ENCODE results near the gene LBX1.
A peak's percentile ranks its signal among the peaks of the same experiment; 100 is the strongest.

Gene LBX1

DNA sequence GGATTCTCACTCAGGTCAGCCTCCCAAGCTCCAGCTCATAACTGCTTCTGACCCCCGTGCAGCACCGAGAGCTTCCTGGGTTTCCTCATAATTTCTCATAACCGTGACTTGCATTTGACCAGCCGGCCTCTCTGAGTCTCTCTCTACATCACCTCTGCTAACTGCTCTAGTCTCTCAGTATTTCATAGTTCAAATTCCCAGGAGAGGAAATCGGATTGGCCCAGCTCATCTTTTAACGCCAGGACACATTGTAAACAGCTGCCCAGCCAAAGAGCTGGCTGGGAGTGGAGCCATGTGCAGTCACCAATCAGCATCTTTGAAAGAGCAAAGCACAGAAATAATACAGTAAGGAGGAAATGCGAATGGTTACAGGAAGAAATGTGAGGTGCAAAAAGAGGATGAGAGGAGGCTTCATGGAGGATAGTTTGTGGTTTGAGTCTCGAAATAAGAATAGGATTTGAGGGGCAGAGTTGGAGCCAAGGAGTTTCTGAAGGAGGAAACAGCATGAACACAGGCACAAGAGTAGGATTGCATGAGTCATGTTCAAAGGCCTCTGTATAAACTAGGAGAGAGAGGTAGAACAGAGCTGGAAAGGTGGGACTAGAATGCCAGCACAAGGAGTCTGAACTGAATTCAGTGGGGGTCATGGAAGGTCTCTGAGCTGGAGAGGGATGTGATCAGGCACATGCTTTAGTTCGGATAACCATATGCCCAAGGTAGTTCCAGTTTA lies 15.2 kb upstream of the LBX1 start:
- peak; percentile 33 for DNase-seq (ENCODE audit: low read depth)

DNA sequence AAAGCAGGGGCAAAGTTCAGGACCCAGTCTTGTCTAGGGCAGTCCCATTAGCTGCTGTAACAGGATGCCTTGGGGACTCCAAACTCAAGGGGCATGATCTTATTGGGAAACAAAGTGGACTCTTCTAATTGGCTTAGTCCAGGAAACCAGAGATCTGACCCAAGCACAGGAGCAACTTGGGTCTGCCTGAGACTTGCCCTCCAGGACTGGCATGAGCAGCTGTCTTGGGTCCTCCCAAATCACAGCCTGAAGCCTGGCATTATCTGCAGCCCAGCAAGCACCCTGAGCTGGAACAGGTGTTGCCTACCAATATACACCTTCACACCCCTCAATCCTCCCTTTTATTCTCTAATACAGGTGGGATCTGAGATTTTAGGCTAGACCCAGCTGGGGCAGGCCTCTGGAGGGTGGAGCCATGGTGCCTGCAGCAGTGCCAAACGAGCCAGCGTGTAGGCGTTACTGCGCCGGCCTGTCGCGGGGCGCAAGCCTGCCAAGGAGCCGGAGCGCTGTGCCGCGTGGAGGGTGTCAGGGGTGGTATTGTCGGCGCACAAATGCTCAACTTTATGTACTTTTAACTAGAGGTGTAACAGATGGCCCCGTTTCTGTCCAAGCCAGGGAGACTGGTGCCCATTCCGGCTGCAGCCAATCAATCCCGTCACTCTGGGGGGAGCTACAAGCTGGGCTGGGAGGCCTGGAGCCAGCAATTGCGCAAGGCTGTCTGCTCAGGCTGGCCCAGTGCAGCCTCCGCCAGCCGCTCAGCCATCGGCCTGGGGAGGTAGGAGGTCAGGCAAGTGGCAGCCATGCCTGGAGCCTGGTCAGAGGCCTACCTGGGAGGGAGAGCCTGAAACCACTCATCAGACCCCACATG lies 12.8 kb upstream of the LBX1 start:
- no peak for DNase-seq (ENCODE audit: low read depth)

DNA sequence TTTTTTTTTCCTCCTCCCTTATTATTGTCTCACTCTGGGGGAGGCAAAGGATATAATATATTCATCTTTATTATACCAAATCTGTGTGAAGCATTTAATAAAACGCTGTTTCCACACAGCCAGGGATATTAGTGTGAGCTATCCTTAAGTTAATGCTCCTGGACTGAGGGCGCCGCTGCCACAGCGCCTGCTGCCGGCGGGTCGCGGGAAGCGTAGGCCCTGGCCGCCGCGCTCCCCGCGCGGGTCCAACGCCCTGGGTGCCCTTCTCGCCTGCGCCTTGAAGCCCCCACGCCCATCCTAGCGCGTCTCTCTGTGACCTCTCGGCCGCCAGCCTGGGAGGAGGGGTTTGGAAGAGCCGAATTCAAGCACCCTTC lies 9.5 kb upstream of the LBX1 start:
- DNase-seq (ENCODE audit: low read depth) = no peak

DNA sequence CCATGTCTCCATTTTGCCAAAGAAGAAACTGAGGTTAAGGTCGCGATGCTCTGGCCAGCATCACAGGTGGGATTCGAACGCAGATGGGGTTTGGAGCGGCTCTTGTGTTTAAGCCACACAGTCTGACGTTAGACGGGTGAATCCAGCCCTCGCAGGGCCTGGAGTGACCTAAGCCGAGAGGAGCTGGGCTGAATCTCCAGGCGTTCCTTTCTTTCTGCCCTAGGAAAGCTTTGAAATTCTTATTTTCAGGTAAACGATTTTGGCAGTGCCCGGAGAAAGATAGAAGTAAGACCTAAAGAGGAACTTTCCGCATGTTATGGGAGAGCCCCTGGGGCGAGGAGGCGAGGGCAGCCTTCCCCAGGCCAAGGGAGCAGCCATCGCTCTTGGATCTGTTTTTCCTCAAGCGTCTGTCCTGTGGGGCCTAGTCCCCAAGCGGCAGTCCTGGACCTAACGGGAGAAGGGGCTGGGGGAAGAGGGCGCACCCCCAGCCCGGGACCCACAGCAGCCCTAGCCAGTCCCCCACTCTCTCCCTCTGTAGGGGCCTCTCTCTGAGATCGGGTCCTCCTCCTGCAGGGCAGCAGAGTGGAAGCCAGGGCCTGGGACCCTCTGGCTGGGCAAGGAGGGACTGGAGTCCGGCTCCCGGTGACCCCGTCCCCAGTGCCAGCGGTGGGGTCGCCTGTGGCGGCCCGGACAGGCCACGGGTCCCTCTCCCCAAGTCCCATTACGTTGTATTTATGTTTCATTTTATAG lies 8.9 kb upstream of the LBX1 start:
- no peak for DNase-seq (ENCODE audit: low read depth)

DNA sequence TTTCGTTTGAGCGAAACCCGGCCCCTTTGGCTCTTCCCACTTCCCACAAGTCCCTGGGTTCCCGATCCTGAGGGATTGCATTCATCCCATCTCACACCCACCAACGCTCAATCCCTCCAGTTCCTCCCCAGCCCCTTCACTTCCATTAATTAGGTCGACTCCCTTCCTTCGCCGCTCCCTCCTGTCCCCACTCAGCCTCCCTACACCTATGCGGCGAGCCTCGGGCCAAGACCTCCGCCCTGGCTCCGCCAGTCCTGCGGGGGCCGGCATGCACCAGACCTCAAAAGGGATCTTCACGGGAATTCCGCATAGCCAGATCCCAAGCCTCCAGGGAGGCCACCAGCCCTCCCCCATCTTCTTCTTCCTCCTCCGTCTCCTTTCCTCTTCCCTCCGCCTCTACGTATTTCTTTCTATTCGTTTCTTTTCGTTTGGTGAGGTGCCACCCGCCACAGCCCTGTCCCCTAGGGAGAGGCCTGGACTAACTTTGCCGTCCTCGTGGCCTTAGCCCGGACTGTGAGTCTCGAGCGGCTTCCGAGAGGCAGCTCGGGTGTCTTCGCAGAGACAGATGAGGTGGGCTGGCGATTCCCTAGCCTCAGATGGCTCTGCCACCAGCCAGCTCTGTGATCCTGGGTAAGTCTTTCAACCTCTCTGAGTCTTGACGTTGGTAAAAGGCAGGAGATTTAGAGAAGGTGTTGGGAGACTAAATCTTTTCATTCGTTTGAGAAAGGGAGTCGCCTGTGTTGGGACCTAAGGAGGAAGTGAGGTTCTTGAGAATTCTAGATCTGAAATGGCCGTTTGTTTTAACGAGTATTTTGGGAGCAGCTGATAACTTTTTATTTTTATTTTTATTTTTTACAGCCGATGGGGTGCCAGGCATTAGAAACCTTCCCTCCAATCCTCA lies 8.1 kb upstream of the LBX1 start:
- no peak for DNase-seq (ENCODE audit: low read depth)

DNA sequence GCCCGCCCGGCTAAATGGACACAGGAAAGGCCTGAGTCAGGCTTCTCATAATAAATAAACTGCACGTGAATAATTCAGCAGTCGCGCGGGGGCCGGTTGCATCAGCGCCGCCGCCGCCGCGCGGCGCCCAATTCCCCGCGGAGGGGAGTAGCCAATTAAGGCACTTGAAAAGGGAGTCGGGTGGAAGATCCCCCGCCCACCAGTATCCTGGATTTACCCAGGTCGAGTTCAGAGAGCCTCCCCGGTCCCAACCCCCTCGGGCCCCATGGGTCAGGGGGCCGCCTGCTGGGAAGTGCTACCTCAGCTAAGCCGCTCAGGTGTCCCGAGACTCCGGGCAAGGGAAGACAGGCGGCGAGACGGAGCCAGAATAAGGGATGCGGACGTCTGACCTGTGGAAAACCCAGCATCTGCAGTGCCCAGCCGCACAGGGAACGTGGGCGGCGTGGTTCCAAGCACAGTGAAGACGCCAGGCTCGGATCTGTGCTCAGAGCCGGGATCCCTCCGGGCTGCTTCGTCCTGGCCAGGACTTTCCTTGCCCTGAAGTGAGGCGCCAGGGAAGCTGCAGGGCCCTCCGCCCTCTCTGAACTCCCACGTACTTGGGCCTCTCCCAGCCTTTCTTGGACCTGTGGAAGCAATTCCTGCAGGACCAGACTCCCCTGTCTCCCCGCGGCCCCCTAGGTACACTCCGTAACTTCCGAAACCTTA lies 7.3 kb upstream of the LBX1 start:
- no peak for DNase-seq (ENCODE audit: low read depth)

DNA sequence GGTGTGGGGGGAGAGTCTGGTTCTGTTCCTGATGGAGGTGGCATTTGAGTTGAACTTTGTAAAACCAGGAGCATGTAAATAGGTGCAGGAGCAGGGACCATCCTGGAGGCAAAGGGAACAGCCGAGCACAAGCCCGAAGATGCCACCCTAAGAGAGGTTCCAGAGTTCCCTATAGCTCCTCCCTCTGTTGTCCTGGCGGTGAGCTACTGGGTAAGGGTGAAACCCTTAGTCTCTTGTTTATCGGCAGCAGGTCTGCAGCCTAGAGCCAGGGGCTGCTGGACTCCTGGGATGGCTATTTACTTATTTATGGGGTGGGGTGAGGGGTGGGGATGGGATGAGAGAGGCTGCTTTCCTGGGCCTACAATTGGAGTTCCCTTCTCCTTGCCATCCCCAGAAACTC lies 6.5 kb upstream of the LBX1 start:
- DNase-seq (ENCODE audit: low read depth) = no peak

DNA sequence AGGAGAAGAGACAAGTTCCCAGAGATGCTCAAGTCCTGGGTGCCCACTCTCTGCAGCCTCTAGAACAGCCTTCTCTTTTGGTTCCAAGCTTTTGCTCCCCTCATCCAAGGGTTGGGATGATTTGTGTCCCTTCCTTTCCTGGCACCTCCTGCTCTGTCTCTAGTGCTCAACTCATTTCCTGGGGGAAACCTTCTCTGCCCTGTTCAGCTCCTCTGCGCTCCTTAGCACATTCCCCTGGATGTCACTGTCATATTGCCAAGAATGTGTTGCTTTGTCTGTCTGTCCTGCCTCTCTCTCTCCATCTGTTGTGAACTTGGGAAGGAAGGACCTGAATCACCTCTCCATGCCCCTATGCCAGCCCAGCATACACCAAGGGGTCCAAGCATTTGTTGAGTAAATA lies 5.1 kb upstream of the LBX1 start:
- no peak for DNase-seq (ENCODE audit: low read depth)

DNA sequence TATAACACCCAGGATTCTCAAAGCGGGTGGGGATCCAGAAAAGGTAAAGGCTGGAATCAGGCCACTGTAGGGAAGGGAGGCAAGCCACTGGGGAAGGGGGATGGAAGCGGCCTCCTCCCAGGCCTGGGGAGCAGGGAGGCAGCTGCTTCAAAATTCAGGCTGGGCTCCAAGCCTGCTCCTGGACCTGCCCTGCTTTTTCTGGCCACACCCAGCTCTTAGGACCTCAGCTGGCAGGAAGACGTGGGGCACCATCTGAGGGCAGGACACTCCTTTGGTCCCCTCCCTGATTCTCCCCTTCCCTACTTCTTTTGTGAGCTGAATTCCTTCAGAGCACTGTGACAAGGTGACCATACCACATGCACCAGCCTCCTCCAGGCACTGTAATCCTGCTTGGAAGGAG lies 4.6 kb upstream of the LBX1 start:
- no peak for DNase-seq (ENCODE audit: low read depth)

DNA sequence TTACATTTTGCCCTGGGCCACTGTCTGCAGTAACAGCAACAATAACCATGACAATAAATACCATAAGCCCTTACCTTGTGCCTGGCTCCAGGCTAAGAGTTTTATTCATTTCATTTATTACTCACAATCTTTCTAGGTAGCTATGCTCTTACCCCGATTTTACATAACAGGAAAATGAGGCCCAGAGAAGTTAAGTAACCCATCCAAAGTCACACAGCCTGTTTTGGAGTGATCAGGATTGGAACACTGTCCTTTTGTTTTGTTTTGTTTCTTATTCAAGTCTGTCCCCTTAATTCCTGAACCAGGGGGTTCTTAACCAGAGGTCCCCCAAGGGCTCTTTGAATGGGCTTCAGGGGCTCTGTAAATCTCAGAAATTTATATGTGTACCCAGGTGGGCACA lies 4.2 kb upstream of the LBX1 start:
- no peak for DNase-seq (ENCODE audit: low read depth)

DNA sequence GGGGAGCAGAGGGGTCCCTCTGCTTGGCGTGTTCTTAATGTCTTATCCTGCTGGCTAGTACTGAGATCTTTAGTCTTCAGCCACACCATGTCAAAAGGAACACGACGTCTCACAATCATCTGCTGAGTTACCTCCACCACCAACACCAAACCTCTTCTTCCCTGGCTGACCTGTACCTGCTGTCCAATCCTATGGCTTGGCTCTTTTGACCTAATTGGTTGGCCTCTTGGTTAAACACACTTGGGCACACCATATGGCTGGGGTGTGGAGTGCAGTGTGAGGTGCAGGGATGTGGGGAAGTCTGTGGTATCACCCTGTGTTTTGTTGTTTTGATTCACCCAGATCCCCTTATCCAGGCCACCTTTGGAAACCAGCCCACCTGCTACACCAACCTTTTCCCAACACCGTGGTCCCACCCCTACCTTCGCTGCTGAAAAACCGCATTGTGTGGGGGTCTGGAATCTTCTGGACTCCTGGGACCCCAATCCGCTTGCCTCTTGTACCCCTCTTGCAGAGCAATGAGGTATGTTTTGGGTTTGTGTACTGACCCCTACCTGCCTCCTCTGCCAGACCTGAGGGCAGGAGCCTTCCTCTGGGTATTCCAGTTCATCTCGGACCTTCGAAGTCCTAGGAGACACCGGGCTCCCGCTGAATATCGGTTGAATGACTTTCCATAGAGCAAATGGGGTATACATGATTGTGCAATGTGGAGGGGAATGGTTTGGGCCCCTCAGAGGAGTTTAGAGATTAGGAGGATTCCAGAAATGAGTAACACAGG lies 2.8 kb upstream of the LBX1 start:
- DNase-seq (ENCODE audit: low read depth) = no peak

DNA sequence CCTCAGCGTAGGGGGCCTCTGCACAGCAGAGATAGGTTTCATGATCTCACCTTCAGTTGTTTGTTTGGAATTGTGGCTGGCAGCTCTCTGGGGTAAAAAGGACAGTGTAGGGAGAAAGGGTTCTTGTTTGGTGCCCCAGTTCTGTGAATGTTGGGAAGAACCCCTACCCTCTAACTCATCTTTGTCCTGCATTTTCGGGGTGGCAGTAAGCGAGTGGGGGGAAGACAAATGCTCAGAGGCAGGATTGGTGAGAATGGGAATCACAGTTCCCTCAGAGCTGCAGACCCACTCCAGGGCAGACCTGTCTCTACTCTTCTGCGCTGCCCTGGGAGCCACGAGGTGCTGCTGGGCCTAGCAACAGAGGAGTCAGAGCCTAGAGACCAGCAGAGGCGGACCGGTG lies 1.8 kb upstream of the LBX1 start:
- DNase-seq (ENCODE audit: low read depth) = no peak

DNA sequence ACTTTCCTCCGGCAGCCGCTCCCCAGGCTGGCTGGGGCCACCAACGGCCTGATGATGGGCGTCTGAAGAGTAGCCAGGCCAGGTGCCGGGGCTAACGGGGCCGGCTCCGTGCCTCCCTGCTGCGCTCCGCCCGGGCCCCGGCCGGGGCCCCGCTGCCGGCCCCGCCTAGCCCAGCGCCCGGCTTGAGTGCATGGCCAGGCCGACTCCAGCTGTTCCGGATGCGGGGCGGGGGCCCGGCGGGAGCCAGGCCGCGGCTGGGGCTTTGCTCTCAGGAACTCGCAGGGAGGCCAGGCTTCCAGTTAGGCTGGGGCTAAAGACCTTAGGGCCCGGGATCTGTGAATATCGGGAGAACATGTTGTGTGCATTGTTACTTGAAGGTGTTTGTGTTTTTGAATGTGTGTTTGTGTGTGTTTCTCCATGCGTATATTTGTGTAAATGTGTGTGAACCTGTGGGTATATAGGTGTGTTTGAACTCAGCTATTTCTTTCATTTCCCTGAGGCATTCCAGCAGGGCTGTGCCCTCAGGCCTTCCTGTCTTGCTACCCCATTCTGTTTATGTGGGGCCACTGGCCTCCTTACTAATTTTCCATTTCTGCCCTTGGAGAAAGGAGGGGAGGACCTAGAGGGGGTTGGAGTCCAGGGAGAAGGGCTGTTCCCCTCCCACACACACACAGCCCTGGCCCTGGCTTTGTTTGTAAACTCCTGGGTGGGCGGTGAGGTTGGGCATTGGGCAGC lies 1.1 kb upstream of the LBX1 start:
- no peak for DNase-seq (ENCODE audit: low read depth)

DNA sequence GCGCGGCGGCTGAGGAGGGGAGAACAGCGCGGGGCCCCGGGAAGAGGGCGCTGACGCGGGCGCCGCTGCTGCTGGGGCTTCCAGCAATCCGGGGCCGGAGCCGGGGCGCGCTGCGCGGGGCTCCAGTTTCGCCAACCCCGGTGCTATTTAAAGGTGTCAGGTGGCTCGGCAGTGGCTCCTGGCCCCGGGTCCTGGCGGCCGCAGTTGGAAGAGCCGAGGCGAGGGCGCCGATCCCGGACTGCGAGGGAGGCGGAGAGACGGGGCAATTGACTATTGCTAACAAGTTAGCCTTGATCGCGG lies 347 bp downstream of the LBX1 start:
- DNase-seq (ENCODE audit: low read depth) = no peak

DNA sequence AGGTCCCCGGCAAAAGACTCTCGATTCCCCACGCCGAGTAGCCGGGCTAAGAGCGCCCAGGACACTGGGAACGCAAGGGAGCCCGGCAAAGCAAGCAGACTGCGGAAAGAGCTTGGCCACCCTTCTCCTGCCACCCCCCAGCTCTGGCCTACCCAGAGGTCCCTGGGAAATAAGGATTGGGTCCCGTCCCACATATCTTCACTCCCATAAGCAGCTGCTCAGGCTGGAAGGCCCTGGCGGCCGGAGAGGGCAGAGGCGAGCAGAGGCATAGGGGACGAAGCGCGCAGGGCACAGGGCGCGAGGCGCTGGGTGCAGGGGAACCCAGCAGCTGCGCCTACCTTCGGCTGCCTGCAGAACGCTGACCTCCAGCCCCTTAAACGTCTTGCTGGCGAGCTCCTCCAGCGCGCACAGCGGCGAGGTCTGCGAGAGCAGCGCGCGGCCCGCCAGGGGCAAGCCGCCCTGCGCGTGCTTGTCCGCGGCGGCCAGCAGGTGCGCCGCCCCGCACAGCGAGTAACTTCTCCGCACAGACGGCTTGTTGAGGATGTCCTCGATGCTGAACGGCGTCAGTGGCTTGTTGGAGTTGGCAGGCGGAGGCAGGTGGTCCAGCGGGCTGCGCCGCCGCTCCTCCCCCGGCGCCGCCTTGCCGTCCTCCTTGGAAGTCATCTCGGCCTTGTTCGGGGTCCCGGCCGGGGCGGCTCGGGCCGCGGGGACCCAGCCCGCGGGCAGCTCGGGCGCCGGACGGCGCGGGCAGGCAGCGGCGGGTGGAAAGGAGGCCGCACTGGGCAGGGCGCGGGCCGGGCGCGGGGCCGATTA lies 904 bp downstream of the LBX1 start:
- DNase-seq (ENCODE audit: low read depth) = no peak

DNA sequence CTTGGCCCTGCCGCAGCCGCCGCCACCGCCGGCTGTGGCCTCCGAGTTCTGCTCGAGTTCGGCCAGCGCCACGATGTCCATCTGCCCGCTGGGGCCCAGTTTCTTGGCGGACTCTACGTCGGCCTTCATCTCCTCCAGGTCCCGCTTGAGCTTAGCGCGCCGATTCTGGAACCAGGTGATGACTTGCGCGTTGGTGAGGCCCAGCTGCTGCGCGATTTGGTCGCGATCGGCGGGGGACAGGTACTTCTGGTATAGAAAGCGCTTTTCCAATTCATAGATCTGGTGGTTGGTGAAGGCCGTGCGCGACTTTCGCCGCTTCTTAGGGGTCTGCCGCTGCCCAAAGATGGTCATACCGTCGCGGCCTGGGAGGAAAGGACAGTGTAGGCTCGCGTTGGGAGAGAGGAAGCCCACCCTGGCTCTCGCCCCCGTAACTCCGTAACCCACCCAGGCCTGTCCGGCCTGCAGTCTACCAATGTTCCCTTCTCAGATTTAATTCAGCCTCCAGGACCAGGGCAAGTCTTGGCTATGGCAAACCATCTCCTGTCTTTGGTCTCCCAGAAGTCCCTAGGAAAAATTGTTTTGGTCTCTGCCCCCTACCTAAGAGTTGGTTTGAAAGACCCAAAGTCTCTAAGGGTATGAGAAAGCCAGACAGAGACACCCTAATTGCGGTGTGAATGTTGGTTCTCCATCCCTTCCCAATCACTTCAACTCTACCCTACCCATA lies 1.7 kb downstream of the LBX1 start:
- no peak for DNase-seq (ENCODE audit: low read depth)

DNA sequence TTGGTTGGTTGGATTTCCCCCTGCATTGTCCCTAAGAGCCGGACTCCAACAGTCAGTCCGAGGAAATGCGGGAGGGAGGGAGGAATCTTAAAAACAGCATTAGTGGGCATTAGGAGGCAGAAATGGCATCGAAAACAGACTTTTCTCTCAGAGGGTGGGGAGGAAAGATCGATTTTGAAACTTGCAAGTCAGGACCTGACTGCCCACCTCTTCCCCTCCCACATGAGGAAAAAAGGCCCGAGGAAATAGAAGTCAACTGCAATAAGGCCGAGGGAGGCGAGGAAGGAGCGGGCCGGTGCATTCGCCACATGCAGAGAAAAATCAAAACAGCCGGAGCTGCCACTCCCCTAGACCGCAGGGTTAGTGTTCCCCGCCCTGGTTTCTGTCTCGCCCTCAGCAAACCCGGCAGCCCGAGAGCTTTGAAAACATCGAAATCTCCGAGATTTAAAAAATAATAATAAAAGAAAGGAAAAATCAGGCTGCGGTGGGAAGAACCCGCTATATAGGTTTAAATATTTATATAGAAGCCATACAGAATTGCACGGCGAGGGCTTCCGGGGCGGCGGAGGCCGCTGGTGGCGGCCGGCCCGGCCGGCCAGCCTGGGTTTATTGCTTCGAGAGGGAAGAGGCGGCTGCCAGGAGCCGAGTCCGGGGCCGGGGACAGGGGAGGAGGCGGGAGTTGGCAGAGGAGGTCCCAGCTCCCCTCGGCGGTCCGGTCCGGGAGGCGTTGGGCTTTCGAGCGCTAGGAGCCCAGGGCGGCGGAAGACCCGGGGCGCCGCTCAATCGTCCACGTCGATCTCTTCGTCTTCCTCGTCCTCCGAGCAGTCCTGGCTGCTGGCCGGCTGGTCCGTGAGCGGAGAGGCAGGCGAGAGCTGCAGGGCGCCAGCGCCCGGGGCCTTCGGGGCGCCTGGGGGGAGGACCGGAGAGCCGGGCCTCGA lies 2.5 kb downstream of the LBX1 start:
- no peak for DNase-seq (ENCODE audit: low read depth)

All from HS-5 (cell line).